Posterior cingulate gyrus (tissue), 11 donors: ENCODE measurements around the gene CD2AP.
"Not testable (repeated sequence)": the region's sequence is repeated elsewhere in the genome, so short reads cannot be mapped to it uniquely, and the experiment has no call there.

Source experiments
- DNase-seq, 10 donors: peaks; one replicate each; pipeline versions ENCODE4 v3.0.0 to v3.0.0-alpha.2; 2020 to 2021; ENCODE audit warnings: mixed read lengths in 3 of 10
- intact Hi-C: fragments of 100-400 bp; cut with DNase I; formaldehyde crosslinking; loops from one replicate; pipeline ENCODE4 v1.15.1; 2023

Gene CD2AP

DNA sequence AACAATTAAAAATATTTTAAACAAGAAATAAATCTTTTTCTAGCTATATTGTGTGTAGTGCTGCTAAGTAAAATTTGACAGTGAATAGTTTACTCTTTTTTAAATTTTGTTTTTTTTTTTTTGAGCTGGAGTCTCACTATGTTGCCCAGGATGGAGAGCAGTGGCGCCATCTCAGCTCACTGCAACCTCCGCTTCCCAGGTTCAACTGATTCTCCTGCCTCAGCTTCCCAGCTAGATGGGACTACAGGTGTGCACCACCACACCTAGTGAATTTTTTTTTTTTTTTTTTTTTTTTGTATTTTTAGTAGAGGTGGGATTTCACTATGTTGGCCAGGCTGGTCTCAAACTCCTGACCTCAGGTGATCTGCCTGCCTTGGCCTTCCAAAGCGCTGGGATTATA is 75.7 kb downstream of the CD2AP start:
- intact Hi-C loops, DNase-seq: not testable (repeated sequence)

DNA sequence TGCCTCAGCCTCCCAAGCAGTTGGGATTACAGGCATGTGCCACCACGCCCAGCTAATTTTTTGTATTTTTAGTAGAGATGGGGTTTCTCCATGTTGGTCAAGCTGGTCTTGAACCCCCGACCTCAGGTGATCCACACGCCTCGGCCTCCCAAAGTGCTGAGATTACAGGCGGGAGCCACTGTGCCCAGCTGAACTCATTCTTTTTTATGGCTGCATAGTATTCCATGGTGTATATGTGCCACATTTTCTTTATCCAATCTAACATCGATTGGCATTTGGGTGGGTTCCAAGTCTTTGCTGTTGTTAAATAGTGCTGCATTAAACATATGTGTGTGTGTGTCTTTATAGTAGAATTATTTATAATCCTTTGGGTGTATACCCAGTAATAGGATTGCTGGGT is 78.9 kb downstream of the CD2AP start:
- DNase-seq, intact Hi-C loops: not testable (repeated sequence)

DNA sequence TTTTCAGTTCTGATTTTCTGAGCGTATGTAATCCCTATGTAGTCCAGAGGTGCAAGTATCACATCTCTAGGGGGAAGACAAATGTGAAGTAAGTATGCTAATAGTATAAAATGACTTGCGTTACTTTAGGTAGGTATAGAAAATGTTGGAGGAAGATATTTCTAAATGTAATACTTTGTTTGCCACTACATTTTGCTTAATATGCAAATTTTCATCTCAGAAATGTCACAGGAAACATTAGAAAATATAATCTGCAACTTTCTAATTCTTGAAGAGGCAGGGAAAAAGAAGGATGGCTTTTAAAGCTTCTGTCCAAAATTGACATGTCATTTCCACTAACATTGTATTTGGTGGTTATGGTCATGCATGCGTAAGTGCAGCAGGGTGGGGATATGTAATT is 85.6 kb downstream of the CD2AP start:
- DNase-seq, result no peak
- intact Hi-C loops, result no loop called here

DNA sequence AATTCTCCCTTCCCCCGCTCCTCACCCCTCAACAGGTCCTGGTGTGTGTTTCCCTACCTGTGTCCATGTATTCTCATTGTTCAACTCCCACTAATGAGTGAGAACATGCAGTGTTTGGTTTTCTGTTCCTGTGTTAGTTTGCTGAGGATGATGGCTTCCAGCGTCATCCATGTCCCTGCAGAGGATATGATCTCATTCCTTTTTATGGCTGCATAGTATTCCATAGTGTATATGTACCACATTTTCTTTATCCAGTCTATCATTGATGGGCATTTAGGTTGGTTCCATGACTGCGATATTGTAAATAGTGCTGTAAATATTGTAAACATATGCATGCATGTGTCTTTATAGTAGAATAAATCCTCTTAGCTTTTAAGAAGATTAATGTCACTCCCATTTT is 89.0 kb downstream of the CD2AP start:
- DNase-seq, intact Hi-C loops: not testable (repeated sequence)

DNA sequence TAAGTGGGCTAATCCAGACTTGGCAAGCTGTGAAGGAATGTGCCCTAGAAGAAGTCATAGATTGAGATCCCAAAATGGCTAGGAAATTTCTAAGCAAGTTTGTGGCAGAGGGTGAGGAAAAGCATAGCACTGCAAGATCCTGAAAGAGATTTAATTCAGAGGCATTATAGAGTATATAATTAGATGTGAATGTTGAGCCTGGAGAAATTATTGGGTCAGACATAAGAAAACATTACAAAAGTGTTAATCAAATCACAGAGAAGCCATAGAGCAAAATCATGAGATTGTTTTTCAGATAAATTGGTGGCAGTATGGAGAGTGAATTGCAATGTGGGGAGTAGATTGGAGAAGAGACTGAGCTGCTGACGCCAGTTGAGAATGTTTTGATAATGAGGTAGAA is 90.0 kb downstream of the CD2AP start:
- intact Hi-C loops, result no loop called here
- DNase-seq, result no peak

DNA sequence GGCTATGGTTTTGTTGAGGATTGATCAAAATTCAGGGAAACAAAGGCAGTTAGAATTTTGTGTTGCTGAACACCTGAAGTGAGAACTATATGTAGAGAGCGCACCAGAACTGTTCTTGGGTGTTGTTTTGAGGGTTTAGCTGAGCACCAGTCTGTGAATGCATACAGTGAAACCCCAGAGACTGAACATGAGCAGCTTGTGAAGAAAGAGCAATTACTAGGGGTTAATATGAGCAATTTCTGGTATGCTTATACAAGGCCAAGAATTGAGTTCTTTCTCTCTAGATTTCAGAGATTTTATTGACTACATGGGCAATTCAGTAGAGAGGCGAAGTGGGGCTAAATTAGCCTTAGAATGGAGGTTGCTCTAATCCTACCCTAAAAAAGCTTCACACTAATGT is 93.9 kb downstream of the CD2AP start:
- DNase-seq, result no peak

DNA sequence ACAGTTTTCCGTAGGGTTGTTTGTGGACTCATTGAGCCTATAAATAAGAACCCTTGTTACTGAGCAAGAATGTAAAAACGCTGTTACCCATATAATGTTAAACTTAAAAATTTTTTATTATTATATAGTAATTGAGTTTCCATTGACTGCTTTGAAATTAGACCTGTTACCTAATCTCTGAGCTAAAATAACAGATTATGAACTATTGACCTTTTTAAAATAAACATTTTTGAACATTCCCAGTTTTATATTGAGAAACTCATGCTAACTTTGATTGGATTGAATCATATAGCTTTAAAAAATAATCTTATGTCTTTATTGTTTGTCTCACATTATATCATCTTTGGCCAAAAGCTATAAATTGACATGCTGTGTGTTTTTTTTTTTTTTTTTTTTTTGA is 95.5 kb downstream of the CD2AP start:
- DNase-seq, result no peak
- intact Hi-C loops, result no loop called here

More for the DNA sequence above, 93.9 kb downstream of the CD2AP start:
- intact Hi-C loops, result no loop called here

DNA sequence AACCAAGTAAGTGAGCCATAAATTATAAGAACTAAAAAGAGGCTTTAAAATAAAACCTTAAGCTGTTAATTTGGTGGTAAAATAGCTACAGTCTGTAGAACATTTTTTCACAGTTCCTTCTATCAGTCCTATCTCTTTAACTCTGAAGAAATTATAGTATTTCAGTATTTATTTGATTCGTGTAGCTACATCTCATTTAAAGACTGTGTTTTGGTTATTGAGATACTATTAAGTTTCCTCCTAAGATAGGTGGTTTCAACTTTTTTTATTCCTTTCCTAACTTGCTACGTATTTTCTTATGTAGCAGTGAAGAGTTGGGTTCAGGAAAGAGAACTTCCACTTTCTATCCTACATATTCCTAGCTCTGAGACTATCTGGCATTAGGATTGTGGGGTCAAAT is 97.2 kb downstream of the CD2AP start:
- intact Hi-C loops, result no loop called here
- DNase-seq, result no peak

DNA sequence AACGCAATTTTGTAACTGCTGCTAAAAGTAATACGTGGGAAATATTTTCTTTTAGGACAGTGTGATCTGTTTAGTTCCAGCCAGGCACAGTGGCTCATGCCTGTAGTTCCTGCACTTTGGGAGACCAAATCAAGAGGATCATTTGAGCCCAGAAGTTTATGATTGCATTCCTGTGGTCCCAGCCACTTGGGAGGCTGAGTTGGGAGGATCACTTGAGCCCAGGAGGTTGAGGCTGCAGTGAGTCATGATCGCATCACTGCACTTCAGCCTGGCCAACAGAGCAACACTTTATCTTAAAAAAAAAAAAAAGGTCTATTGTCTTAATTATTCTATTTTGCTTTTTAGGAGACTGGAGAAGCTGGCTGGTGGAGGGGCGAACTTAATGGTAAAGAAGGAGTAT is 101.5 kb downstream of the CD2AP start:
- no peak for DNase-seq
- intact Hi-C loops, result no loop called here

DNA sequence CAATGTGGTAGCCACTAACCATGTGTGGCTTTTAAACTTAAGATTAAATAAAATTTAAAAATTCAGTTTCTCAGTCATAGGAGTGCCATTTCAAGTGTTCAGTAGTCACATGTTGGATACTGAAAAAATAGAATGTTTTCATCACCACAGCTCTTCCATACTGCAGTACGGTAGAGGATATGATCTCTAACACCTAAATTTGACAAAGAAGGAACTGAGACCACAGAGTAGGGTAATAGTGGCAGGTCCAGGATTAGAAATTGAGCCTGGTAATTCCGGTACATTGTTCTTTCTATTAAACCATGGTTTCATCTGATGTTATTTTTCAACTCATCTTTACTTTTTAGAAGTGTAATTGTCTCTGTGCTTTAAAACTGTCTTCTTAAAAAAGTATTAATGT is 104.0 kb downstream of the CD2AP start:
- intact Hi-C loops, result no loop called here

DNA sequence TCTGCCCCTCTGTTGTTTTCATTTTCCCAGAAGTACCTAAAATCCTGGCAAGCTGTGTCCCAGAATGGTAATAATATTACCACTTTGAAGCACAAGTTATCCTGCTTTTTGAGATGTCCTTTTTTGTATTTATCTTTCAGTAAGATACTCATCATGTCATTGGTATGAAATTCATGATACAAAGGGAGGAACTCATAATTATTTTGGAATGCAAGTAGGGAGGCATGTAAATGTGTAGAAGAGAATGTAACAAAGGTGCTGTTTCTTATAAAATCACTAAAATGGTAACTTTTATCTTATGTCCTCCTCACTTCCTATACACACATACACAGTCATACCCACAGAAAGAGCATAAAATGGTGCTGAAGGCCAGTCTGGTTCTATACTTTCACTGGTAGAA is 109.9 kb downstream of the CD2AP start:
- DNase-seq, result no peak
- intact Hi-C loops, result no loop called here

More for the DNA sequence above, 104.0 kb downstream of the CD2AP start:
- no peak for DNase-seq

DNA sequence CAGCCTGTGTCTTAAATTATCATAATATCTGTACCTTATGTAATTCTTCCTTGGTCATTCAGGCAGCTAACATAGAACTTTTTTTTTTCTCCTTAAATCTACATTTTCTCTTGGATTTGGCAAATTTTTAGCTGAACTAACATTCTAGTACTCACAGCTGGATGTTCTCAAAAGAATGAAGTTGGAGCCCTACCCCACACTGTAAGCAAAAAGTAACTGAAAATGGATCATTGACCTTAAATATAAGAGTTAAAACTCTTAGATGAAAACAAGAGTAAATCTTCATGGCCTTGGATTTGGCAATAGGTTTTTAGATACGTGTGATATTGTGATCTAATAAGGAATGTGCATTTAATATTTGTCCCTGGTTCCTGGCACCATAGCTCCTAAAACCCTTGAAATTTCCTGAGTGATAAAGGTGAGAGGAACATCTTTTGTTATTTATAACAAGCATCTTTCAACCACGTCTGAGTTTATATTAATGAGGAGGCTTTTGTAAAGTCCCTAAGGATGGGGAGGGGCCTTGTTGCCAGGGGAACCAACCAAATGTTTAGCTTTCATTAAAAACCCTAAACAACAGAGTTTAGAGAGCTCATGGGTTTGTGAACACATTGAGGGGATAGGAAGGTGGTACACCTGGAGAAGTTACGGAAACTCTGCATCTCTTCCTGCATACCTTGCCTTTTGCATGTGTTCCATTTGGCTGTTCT is 114.7 kb downstream of the CD2AP start:
- intact Hi-C loops, result no loop called here
- no peak for DNase-seq

DNA sequence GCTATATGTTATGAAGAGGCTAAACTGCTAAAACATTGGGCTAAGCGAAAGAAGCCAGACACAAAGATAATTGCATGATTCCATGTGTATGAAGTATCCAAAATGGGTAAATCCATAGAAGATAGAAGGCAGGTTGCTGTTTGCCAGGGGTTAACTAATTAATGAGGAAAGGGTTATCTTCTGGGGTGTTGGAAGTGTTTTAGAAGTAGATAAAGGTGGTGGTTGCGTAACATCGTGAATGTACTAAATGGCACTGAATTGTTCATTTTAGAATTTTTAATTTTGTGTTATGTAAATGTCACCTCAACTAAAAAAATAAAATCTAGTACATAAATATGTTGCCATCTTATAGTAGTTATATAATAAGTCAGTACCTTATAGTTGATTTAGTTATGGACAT is 116.4 kb downstream of the CD2AP start:
- intact Hi-C loops, result no loop called here
- no peak for DNase-seq

DNA sequence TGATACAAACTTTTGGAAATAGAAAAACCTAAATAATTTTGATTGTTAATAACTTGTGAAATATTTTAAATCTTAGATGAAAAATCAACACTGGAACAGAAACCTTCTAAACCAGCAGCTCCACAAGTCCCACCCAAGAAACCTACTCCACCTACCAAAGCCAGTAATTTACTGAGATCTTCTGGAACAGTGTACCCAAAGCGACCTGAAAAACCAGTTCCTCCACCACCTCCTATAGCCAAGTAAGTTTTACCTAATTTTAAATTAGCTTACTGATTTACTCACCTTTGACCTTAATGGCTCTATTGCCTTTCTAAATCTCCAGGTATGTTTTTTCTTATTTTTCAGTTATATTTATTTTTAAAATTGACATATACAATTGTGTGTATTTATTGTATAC is 118.2 kb downstream of the CD2AP start:
- no peak for DNase-seq
- intact Hi-C loops, result no loop called here

DNA sequence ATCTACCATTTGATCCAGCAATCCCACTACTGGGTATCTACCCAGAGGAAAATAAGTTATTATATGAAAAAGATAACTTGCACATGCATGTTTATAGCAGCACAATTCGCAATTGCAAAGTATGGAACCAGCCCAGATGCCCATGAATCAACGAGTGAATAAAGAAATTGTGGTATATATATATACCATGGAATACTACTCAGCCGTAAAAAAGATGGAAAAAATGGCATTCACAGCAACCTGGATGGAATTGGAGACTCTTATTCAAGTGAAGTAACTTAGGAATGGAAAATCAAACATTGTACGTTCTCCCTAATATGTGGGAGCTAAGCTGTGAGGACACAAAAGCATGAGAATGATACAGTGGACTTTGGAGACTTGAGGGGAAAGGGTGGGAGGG is 120.8 kb downstream of the CD2AP start:
- DNase-seq, result no peak
- intact Hi-C loops, result no loop called here

DNA sequence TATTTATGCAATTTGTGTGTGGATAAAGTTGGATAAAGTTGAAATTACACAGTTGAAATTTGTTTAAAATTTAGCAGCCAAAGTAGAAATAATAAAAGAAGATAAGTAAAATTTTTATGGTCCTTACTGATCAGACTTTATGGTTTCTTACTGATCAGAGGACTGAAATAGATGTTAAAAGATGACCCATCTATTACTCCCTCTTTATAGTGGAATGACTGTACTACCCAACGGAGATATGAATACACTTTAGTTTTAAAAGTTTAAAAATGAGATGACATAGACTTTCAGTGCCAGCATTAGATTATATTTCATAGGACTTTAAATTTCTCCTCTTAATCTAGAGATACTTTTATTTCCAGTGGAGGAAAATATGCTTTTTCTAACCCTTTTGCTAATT is 121.9 kb downstream of the CD2AP start:
- intact Hi-C loops, result no loop called here
- no peak for DNase-seq

DNA sequence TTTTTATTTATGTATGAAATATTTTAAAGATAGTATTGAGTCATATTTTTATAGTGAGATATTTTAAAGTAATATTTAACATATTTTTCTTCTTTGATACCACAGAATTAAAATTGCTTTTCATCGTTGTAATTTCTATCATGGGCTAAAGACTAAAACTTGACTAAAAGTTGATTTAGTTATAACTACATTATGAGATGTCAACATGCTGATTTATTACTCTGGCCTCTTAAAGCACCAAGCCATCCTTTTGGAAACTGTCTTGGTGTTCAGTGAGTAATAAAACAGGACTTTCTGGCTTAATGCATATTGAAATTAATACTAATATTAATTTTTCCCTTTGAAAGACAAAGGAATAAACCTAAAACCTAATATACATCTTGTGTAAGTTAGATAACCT is 125.6 kb downstream of the CD2AP start:
- intact Hi-C loops, result no loop called here
- DNase-seq, result no peak

DNA sequence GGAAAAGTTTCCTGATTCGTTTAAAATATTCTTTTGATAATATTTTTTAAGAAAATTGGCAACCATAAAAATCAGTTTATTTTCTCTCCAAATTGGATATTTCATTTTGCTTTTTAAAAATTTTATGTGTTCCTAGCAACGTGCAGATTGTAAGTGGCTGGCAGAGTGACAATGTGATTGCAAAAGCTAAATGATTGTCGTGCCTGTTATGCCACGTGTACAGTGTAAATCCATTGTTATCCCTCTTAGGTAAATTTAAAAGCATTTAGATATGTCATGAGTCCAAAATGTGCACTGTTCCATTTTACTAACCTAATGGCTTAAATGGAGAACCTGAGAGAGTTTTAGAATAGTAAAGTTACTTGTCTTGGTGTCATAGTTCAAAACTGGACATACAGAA is 126.4 kb downstream of the CD2AP start:
- DNase-seq, result no peak
- intact Hi-C loops, result no loop called here

DNA sequence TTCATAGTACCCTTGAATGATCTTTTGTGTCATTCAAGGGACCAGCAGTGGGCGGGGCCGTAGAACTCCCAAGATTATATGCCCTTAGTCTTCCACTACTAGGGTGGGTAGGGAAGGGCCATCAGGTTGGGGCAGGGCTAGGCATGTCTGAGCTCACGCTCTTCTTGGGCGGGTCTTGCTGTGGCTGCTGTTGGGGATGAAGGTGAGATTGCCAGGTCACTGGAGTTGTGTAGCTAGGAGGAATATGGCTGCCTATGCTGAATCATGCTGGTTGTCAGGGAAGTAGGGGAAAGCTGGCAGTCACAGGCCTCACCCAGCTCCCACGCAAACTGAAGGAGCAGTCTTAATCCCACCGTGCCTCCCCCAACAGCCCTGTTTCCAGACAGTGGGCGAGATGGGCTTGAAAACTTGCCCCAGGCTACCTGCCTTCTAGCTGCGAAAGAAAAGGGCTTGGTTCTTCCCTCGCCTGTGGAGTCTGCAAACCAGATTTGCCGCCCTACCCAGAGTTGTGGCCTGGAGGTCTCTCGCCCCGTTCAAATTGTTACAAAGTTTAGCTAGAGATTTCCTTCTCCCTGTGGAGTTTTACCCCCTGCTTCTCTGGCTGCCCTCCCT is 144.4 kb downstream of the CD2AP start:
- intact Hi-C loops, result no loop called here

DNA sequence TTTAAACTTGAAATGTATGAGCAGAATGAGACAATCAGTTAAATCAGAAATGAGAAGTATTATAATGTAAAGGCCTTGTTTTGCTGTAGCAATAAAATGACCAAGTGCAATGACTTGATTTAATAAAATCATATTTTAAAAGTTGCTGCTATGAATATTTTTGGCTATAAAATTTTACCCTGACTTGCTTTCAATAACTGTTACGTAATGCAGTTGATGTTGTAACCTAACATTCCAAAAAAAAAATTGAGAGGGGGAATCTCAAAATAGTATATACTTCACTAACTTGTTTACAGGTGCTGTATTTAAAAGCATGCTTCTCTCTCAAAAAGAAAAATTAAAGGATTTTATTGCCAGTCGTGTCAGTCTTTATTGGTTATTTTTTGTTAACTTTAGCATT is 149.2 kb downstream of the CD2AP start:
- no peak for DNase-seq
- intact Hi-C loops, result no loop called here

More for the DNA sequence above, 144.4 kb downstream of the CD2AP start:
- no peak for DNase-seq

DNA sequence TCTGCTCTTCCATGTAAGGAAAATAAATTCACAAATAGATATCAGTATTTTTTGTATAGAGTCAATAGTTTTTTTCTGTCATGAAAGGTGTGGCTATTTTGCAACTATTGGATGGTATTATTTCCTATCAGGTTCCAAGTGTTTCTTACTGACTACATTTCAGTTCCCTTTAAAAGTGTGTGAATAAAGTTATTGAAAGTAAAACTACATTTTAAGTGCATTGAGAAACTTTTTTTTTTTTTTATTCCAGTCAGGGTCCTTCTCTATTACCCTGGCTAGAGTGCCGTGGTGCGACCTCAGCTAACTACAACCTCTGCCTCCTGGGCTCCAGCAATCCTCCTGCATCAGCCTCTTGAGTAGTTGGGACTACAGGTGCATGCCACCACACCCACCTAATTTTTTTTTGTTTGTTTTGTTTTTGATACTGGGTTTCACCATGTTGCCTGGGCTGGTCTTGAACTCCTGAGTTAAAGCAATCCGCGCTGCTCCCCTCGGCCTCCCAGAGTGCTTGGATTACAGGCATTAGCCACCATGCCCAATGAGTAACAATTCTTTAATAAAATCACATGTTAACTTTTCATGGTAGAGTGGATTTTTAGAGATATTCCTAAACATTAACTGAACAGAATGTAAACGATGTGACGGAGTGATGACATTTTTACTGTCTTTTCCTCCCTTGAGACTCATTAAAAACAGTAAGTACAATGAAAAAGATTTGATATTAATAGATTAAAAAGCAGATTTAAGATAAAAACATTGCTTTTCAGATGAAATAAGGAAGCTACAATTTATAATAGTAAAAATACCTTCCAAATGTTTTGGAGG is 151.1 kb downstream of the CD2AP start:
- no peak for DNase-seq
- intact Hi-C loops, result no loop called here

DNA sequence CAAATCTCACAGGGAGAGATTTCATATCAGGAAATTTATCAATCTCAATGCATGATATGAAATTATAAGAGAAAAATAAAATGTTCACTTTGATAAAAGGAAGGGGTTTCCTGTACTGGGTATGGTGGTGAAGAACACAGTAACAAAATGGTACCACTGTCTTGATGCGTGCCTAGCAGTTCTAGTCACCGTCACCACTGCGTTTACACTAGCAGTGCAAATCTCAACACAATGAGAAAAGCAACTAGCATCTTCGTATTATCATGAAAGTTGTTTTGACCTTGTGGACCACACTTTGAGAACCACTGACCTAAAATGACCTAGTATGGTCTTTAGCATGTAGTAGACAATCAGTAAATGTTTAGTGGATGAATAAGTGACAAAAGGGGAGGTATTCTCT is 152.4 kb downstream of the CD2AP start:
- DNase-seq, result no peak

More for the DNA sequence above, 152.4 kb downstream of the CD2AP start:
- intact Hi-C loops, result loop anchor here (5.0 kb wide), 1 partner anchor 218 kb away; no protein-coding TSS in a partner anchor
